Measurements from ENCODE around the gene DBR1. TPM values are rescaled to one million over a fixed set of nuclear protein-coding genes. Genes with fewer than 3 reads are reported as not detected.

The DBR1 gene
- total and polyA plus RNA-seq, 10 donors = 8.1 to 19.2 (median 16.9) TPM

DNA sequence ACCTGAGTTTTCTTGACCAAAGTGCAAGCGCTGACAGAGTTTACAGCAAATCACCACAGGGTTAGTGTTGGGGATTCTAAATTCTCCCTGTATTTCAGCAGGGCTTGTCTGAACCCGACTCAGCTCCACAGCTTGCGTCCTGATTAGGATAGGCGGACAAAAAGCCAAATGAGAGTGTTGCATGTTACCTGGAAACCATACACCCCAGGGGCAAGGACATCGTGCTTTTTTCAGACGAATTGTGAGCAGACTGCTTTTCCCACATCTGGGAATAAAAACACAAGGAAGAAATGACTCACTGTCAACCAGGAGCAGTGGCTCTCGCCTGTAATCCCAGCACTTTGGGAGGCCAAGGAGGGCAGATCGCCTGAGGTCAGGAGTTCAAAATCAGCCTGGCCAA, 62.4 kb downstream of the DBR1 start:
- 92 to 96% (median 93%) methylated on average over 8 of the region's 8 CpGs for WGBS, 5 donors
- H3K4me3 ChIP-seq = no peak overlapping the region
- DNase-seq = no peak

More for the DNA sequence above, 62.4 kb downstream of the DBR1 start:
- Histone ChIP-seq H3K36me3 (no peaks in the 10 kb centered on the region), H3K9me3 (no peaks in the 10 kb centered on the region), H3K4me1 (peaks cover 2 to 36% (median 18%) of the 10 kb centered on the region in 6 donors), H3K27ac (no peak overlapping the region), H3K27me3 (replicated peaks in 1 of 7) (peaks cover 0 to 30% (median 2%) of the 10 kb centered on the region in 7 donors)
- TF ChIP-seq POLR2AphosphoS5 (IDR thresholded peaks at IDR 0.05) = no peak
- no peak for TF ChIP-seq POLR2A (IDR thresholded peaks at IDR 0.05)
- intact Hi-C loops (cut with DNase I; ENCODE audit: low total_unique reads) = no loop called here

Other genes with a start within 250 kb of the DBR1 start
- gene CLDN18, start 164.8 kb downstream of the DBR1 start, total RNA-seq = not detected
- not detected for gene CLDN18, start 164.8 kb downstream of the DBR1 start, polyA plus RNA-seq
- 10 to 100 TPM in 6 of 7 donors, 1 to 10 TPM in 1; 9.3 to 38.6 (median 15.0) TPM for gene DZIP1L, start 59.3 kb downstream of the DBR1 start, total RNA-seq
- 1 to 10 TPM in 2 of 3 donors, under 1 TPM in 1; 0.85 to 2.8 (median 2.5) TPM for gene DZIP1L, start 59.3 kb downstream of the DBR1 start, polyA plus RNA-seq
- not detected for gene A4GNT, start 42.5 kb downstream of the DBR1 start, total RNA-seq
- gene A4GNT, start 42.5 kb downstream of the DBR1 start, polyA plus RNA-seq = not detected
- 10 to 100 TPM; 56.7 to 95.0 (median 73.0) TPM for gene ARMC8, start 12.4 kb upstream of the DBR1 start, total RNA-seq
- gene ARMC8, start 12.4 kb upstream of the DBR1 start, polyA plus RNA-seq = 10 to 100 TPM; 13.7 to 21.0 (median 17.4) TPM
- 1 to 10 TPM in 1 of 7 donors, under 1 TPM in 3, not detected in 3; 0.37 to 4.1 (median 0.54) TPM for gene NME9, start 154.9 kb upstream of the DBR1 start, total RNA-seq
- gene NME9, start 154.9 kb upstream of the DBR1 start, polyA plus RNA-seq = under 1 TPM in 2 of 3 donors, not detected in 1; 0.14 to 0.16 TPM
- gene MRAS, start 173.7 kb upstream of the DBR1 start, total RNA-seq = 10 to 100 TPM; 15.4 to 36.7 (median 24.2) TPM
- gene MRAS, start 173.7 kb upstream of the DBR1 start, polyA plus RNA-seq = 10 to 100 TPM in 1 of 3 donors, 1 to 10 TPM in 2; 4.1 to 18.6 (median 5.1) TPM

Data from spleen (tissue), 11 donors.